ENCODE measurements around the gene TBC1D21.

- TF ChIP-seq POLR2AphosphoS5 (IDR thresholded peaks at IDR 0.05), result no peak
- TF ChIP-seq, protein P1, sequence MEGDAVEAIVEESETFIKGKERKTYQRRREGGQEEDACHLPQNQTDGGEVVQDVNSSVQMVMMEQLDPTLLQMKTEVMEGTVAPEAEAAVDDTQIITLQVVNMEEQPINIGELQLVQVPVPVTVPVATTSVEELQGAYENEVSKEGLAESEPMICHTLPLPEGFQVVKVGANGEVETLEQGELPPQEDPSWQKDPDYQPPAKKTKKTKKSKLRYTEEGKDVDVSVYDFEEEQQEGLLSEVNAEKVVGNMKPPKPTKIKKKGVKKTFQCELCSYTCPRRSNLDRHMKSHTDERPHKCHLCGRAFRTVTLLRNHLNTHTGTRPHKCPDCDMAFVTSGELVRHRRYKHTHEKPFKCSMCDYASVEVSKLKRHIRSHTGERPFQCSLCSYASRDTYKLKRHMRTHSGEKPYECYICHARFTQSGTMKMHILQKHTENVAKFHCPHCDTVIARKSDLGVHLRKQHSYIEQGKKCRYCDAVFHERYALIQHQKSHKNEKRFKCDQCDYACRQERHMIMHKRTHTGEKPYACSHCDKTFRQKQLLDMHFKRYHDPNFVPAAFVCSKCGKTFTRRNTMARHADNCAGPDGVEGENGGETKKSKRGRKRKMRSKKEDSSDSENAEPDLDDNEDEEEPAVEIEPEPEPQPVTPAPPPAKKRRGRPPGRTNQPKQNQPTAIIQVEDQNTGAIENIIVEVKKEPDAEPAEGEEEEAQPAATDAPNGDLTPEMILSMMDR (IDR thresholded peaks at IDR 0.05; ENCODE audit: poor library complexity, severe bottlenecking), result no peak
- no peak for TF ChIP-seq EZH2 (IDR thresholded peaks at IDR 0.05; ENCODE audit: borderline replicate concordance, insufficient read depth, low read length, poor library complexity, severe bottlenecking)
- no peak for TF ChIP-seq SMC3 (conservative IDR thresholded peaks at IDR 0.05; ENCODE audit: poor library complexity)
- TF ChIP-seq MXI1 (conservative IDR thresholded peaks at IDR 0.05; ENCODE audit: poor library complexity, severe bottlenecking), result no peak
- no peak for TF ChIP-seq TAF1 (IDR thresholded peaks at IDR 0.05; ENCODE audit: low read depth)
- TF ChIP-seq REST (IDR thresholded peaks at IDR 0.05; ENCODE audit: borderline replicate concordance), result no peak
- TF ChIP-seq RAD21 (conservative IDR thresholded peaks at IDR 0.05), result no peak
- no peak for TF ChIP-seq EP300 (conservative IDR thresholded peaks at IDR 0.05; ENCODE audit: poor library complexity, severe bottlenecking)
Observed at GRCh38 chr15:73937296-73937695, 63.9 kb downstream of the TBC1D21 start.

Data from neural cell (in vitro differentiated cells).